Astrocyte (in vitro differentiated cells and primary cell): ENCODE results near the gene CHN2. TPM values are rescaled to one million over a fixed set of nuclear protein-coding genes. Genes with fewer than 3 reads are reported as not detected.
A peak's percentile ranks its signal among the peaks of the same experiment; 100 is the strongest.

ENCODE experiments used
- DNase-seq: peaks from one replicate; pipeline ENCODE4 v3.0.0-alpha.2; 2010; ENCODE audit warnings: low read depth
- FAIRE-seq: peaks from 2 replicates; lab custom pipeline; 2011; peaks lifted over from hg19 to GRCh38; lab: Jason Lieb, UNC
- H2AFZ ChIP-seq: 2 replicates; pipeline ENCODE4 v1.6.0; 2012; ENCODE audit warnings: low read depth, low read length, inconsistent platforms
- H3K27ac ChIP-seq: 2 replicates; pipeline ENCODE4 v1.5.1; 2011; ENCODE audit warnings: low read depth, low read length, inconsistent platforms
- H3K27me3 ChIP-seq: 2 replicates; pipeline ENCODE4 v1.6.0; 2011; ENCODE audit warnings: low read length, inconsistent platforms; ENCODE audit not compliant: insufficient read depth
- H3K36me3 ChIP-seq: 2 replicates; pipeline ENCODE4 v1.5.1; 2011; ENCODE audit warnings: low read length, inconsistent platforms; ENCODE audit not compliant: insufficient read depth
- H3K4me1 ChIP-seq: 2 replicates; pipeline ENCODE4 v1.5.1; 2011; ENCODE audit warnings: low read length, inconsistent platforms; ENCODE audit not compliant: insufficient read depth
- H3K4me2 ChIP-seq: 2 replicates; pipeline ENCODE4 v1.6.0; 2012; ENCODE audit warnings: low read length, inconsistent platforms
- H3K4me3 ChIP-seq: 2 replicates; pipeline ENCODE4 v1.5.1; 2011; ENCODE audit warnings: low read depth, mild to moderate bottlenecking, low read length, inconsistent platforms; ENCODE audit not compliant: insufficient read depth
- H3K79me2 ChIP-seq: 2 replicates; pipeline ENCODE4 v1.6.0; 2012; ENCODE audit warnings: mild to moderate bottlenecking, low read length, inconsistent platforms; ENCODE audit not compliant: insufficient read depth
- H3K9ac ChIP-seq: 2 replicates; pipeline ENCODE4 v1.6.0; 2012; ENCODE audit warnings: mild to moderate bottlenecking, low read length, inconsistent platforms
- H3K9me3 ChIP-seq: 2 replicates; pipeline ENCODE4 v1.5.1; 2012; ENCODE audit warnings: low read depth, mild to moderate bottlenecking, low read length, inconsistent platforms; ENCODE audit not compliant: insufficient read depth
- H4K20me1 ChIP-seq: 2 replicates; pipeline ENCODE4 v1.6.0; 2012; ENCODE audit warnings: low read length, inconsistent platforms; ENCODE audit not compliant: insufficient read depth
- H3K27ac Mint-ChIP-seq: one replicate; pipeline ENCODE4 v1.8.0; 2021; ENCODE audit warnings: mild to moderate bottlenecking, mixed read lengths; ENCODE audit not compliant: unreplicated experiment
- H3K27me3 Mint-ChIP-seq: one replicate; pipeline ENCODE4 v1.8.0; 2021; ENCODE audit warnings: low read depth, mixed read lengths; ENCODE audit not compliant: unreplicated experiment
- H3K36me3 Mint-ChIP-seq: one replicate; pipeline ENCODE4 v1.8.0; 2021; ENCODE audit warnings: low read depth, mixed read lengths; ENCODE audit not compliant: unreplicated experiment
- H3K4me1 Mint-ChIP-seq: one replicate; pipeline ENCODE4 v1.8.0; 2021; ENCODE audit warnings: low read depth, mixed read lengths; ENCODE audit not compliant: unreplicated experiment
- H3K4me3 Mint-ChIP-seq: one replicate; pipeline ENCODE4 v1.8.0; 2021; ENCODE audit warnings: mild to moderate bottlenecking, moderate library complexity, mixed read lengths; ENCODE audit not compliant: unreplicated experiment
- H3K9me3 Mint-ChIP-seq: one replicate; pipeline ENCODE4 v1.8.0; 2021; ENCODE audit warnings: mild to moderate bottlenecking, mixed read lengths; ENCODE audit not compliant: unreplicated experiment
- CTCF ChIP-seq: IDR thresholded peaks from 2 replicates; pipeline ENCODE4 v1.5.1; 2011; ENCODE audit warnings: low read depth, mild to moderate bottlenecking, inconsistent platforms, low read length, moderate library complexity; ENCODE audit not compliant: insufficient read depth
- EZH2 ChIP-seq: IDR thresholded peaks from 2 replicates; pipeline ENCODE4 v1.6.1; 2012; ENCODE audit warnings: mild to moderate bottlenecking, low read length, inconsistent platforms; ENCODE audit not compliant: insufficient read depth
- total RNA-seq: library from RNA; stranded (reverse); gene quantifications from 2 replicates; pipeline ENCODE4 v1.2.1, GENCODE V29; 2021

CHN2 gene
- total RNA-seq, 1 donor from 2014 or later, result 2.5 TPM

- Histone ChIP-seq H3K79me2 (no peaks in the 10 kb centered on the region), H4K20me1 (no peaks in the 10 kb centered on the region), H3K4me1 (peaks cover 7% of the 10 kb centered on the region), H3K4me3 (peak within 1 kb of the TSS; percentile 65), H3K9ac (peak within 1 kb of the TSS; percentile 47), H3K36me3 (no peaks in the 10 kb centered on the region), H2AFZ (peak within 1 kb of the TSS; percentile 91), H3K9me3 (no peaks in the 10 kb centered on the region), H3K27me3 (peaks cover 10% of the 10 kb centered on the region), H3K27ac (no peak within 1 kb of the TSS), H3K4me2 (peak within 1 kb of the TSS; percentile 96)
- Mint-ChIP-seq H3K4me3 (peak within 1 kb of the TSS; percentile 94), H3K36me3 (no peaks in the 10 kb centered on the region), H3K27me3 (peaks cover 9% of the 10 kb centered on the region), H3K4me1 (peaks cover 3% of the 10 kb centered on the region), H3K27ac (no peak within 1 kb of the TSS), H3K9me3 (no peaks in the 10 kb centered on the region)
- FAIRE-seq (no peak), DNase-seq (no peak)
- TF ChIP-seq CTCF (no peak), EZH2 (no peak)
Measured at GRCh38 chr7:29146057-29146706, 48.4 kb upstream of the CHN2 start, which contains the start of gene CPVL. TSS of gene CPVL (minus strand) at chr7:29146537. CDS start at chr7:29121061, 25,476 bp downstream.

- Histone ChIP-seq H3K9me3 (no peaks in the 10 kb centered on the region), H4K20me1 (no peaks in the 10 kb centered on the region), H3K27ac (no peak overlapping the region), H3K4me3 (peak overlapping the region; percentile 65), H3K36me3 (no peaks in the 10 kb centered on the region), H3K4me2 (peak overlapping the region; percentile 96), H3K79me2 (no peaks in the 10 kb centered on the region), H3K9ac (no peak overlapping the region), H3K4me1 (peaks cover 7% of the 10 kb centered on the region), H2AFZ (peak overlapping the region; percentile 91), H3K27me3 (peaks cover 10% of the 10 kb centered on the region)
- peaks cover 9% of the 10 kb centered on the region for H3K27me3 Mint-ChIP-seq
- no peak for TF ChIP-seq EZH2
- TF ChIP-seq CTCF, result no peak
- H3K9me3 Mint-ChIP-seq, result no peaks in the 10 kb centered on the region
- DNase-seq (peak; percentile 6), FAIRE-seq (no peak)
- H3K4me3 Mint-ChIP-seq, result peak overlapping the region; percentile 94
- H3K36me3 Mint-ChIP-seq, result no peaks in the 10 kb centered on the region
- H3K4me1 Mint-ChIP-seq, result peaks cover 3% of the 10 kb centered on the region
- no peak overlapping the region for H3K27ac Mint-ChIP-seq
Measured at GRCh38 chr7:29146888-29147609, 47.5 kb upstream of the CHN2 start.
